CD4-positive, alpha-beta T cell (primary cell): ENCODE results near the gene HBS1L. TPM values are rescaled to one million over a fixed set of nuclear protein-coding genes. Genes with fewer than 3 reads are reported as not detected.

Experiments used
- ATAC-seq: fragments of 200-7000 bp; cut with Tn5 transposase; one replicate; pipeline ENCODE4 v1.10.0; 2022; ENCODE audit warnings: mild to moderate bottlenecking; ENCODE audit not compliant: poor library complexity
- CTCF ChIA-PET: fragments of 350-600 bp; sonication (Branson Sonifier 250); formaldehyde crosslinking; loops from one replicate; lab custom pipeline; 2021; ENCODE audit warnings: antibody characterized with exemption, inconsistent platforms; lab: Charles Lee
- POLR2A ChIA-PET: fragments of 350-600 bp; sonication (Branson Sonifier 250); formaldehyde crosslinking; loops from one replicate; lab custom pipeline; 2021; ENCODE audit warnings: antibody characterized with exemption, inconsistent platforms; lab: Charles Lee
- DNase-seq, 14 experiments: peaks; one replicate each; pipeline ENCODE4 v3.0.0-alpha.2; 2013 to 2020; ENCODE audit warnings: mixed read lengths in 2 of 14
- H3K27ac ChIP-seq, 2 donors: one replicate each; pipeline versions ENCODE4 v1.5.1 to v1.7.0; 2013; ENCODE audit warnings: low read length in 2 of 2, low read depth in 1 of 2, mild to moderate bottlenecking in 1 of 2
- H3K27me3 ChIP-seq, 2 experiments: 1 replicate in 1 of 2; 2 replicates in 1 of 2; pipeline versions ENCODE4 v1.6.1 to v1.7.0; 2013; ENCODE audit warnings: low read length in 2 of 2, control low read depth in 1 of 2, mild to moderate bottlenecking in 1 of 2, moderate library complexity in 1 of 2; ENCODE audit not compliant: insufficient read depth in 2 of 2, control insufficient read depth in 1 of 2
- H3K36me3 ChIP-seq: one replicate; pipeline ENCODE4 v1.6.1; 2013; ENCODE audit warnings: low read length, control low read depth; ENCODE audit not compliant: insufficient read depth
- H3K4me1 ChIP-seq: one replicate; pipeline ENCODE4 v1.6.1; 2013; ENCODE audit warnings: low read length, control low read depth; ENCODE audit not compliant: insufficient read depth
- H3K4me3 ChIP-seq: one replicate; pipeline ENCODE4 v1.5.1; 2013; ENCODE audit warnings: mild to moderate bottlenecking, low read length, moderate library complexity
- H3K9me3 ChIP-seq, 2 experiments: 1 replicate in 1 of 2; 2 replicates in 1 of 2; pipeline versions ENCODE4 v1.6.1 to v1.7.0; 2013; ENCODE audit warnings: low read length in 2 of 2, mild to moderate bottlenecking in 2 of 2, control low read depth in 1 of 2, moderate library complexity in 1 of 2; ENCODE audit not compliant: control insufficient read depth in 1 of 2, insufficient read depth in 1 of 2
- H3K27ac Mint-ChIP-seq: one replicate; pipeline ENCODE4 v1.8.0; 2020; ENCODE audit warnings: mixed read lengths
- H3K27me3 Mint-ChIP-seq: one replicate; pipeline ENCODE4 v1.8.0; 2021; ENCODE audit warnings: mixed read lengths
- H3K36me3 Mint-ChIP-seq: one replicate; pipeline ENCODE4 v1.8.0; 2021; ENCODE audit warnings: low read depth, mixed read lengths
- H3K4me1 Mint-ChIP-seq: one replicate; pipeline ENCODE4 v1.8.0; 2021; ENCODE audit warnings: low read depth, mixed read lengths
- H3K4me3 Mint-ChIP-seq: one replicate; pipeline ENCODE4 v1.8.0; 2020; ENCODE audit warnings: mild to moderate bottlenecking, mixed read lengths
- H3K9me3 Mint-ChIP-seq: one replicate; pipeline ENCODE4 v1.8.0; 2020; ENCODE audit warnings: mixed read lengths
- intact Hi-C, 2 experiments: fragments of 100-400 bp; cut with DNase I in 1 of 2; cut with micrococcal nuclease in 1 of 2; formaldehyde crosslinking; loops; one replicate each; pipeline versions ENCODE4 v1.15.1 to v1.9.0; 2023 to 2025; cut with DNase I, micrococcal nuclease
- total RNA-seq, 174 experiments: library from RNA in 2 of 174; stranded (reverse) in 2 of 174; gene quantifications; one replicate each; pipeline ENCODE4 v1.2.3 and lab custom pipeline; 2021 to 2026
- TF ChIP-seq, protein P1 (sequence below): fragments of 200-600 bp; IDR thresholded peaks from one replicate; pipeline ENCODE4 v1.8.0; 2022; ENCODE audit warnings: antibody characterized with exemption, mild to moderate bottlenecking

HBS1L gene
- total RNA-seq, 2 experiments from 2014 or later = 106 to 117 TPM

DNA sequence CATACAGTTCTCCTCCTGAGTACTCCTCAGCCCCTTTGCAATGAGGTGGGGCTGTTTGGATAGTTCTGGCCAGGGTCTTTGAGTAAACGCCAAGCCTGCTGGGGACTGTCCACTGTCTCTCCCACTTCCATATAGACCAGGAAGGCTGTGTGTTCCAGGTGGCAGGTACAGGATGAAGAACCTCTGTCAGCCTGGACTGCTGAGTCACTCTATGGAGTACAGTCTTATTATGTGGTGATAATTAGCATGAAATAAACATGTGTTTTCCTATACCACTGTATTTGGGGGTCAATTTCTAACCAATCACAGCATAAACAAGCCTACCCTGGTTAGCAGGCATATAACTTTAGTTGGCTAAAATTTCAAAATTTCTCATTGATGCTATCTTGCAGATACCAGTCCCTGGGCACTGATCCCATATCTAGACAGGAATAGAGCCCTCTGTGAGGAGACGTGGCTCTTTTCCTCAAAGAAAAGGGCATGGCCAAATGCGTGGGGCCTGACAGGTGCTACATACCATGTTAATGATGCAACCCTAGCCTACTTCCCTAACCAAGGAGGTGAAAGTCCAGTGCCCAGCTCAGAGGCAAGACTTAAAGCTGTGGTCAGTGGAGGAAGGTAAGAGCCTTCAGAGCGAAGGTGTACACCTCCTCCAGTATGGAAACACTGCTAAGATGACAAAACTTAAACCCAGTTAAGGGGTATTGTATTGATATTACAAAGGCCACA lies 100.2 kb downstream of the HBS1L start:
- Histone ChIP-seq H3K4me1 (no peaks in the 10 kb centered on the region), H3K27ac (no peak overlapping the region), H3K4me3 (no peak overlapping the region), H3K9me3 (no peaks in the 10 kb centered on the region), H3K27me3 (no peaks in the 10 kb centered on the region), H3K36me3 (peaks cover 2% of the 10 kb centered on the region)
- TF ChIP-seq, protein P1, sequence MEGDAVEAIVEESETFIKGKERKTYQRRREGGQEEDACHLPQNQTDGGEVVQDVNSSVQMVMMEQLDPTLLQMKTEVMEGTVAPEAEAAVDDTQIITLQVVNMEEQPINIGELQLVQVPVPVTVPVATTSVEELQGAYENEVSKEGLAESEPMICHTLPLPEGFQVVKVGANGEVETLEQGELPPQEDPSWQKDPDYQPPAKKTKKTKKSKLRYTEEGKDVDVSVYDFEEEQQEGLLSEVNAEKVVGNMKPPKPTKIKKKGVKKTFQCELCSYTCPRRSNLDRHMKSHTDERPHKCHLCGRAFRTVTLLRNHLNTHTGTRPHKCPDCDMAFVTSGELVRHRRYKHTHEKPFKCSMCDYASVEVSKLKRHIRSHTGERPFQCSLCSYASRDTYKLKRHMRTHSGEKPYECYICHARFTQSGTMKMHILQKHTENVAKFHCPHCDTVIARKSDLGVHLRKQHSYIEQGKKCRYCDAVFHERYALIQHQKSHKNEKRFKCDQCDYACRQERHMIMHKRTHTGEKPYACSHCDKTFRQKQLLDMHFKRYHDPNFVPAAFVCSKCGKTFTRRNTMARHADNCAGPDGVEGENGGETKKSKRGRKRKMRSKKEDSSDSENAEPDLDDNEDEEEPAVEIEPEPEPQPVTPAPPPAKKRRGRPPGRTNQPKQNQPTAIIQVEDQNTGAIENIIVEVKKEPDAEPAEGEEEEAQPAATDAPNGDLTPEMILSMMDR = no peak
- ATAC-seq = no peak
- H3K36me3 Mint-ChIP-seq = peaks cover 11% of the 10 kb centered on the region
- no peaks in the 10 kb centered on the region for H3K4me1 Mint-ChIP-seq
- no peak overlapping the region for H3K27ac Mint-ChIP-seq
- intact Hi-C loops = no loop called here
- H3K9me3 Mint-ChIP-seq = no peaks in the 10 kb centered on the region
- no peaks in the 10 kb centered on the region for H3K27me3 Mint-ChIP-seq
- H3K4me3 Mint-ChIP-seq = no peak overlapping the region
- POLR2A ChIA-PET = no interaction called here
- CTCF ChIA-PET = no interaction called here
- no peak for DNase-seq

DNA sequence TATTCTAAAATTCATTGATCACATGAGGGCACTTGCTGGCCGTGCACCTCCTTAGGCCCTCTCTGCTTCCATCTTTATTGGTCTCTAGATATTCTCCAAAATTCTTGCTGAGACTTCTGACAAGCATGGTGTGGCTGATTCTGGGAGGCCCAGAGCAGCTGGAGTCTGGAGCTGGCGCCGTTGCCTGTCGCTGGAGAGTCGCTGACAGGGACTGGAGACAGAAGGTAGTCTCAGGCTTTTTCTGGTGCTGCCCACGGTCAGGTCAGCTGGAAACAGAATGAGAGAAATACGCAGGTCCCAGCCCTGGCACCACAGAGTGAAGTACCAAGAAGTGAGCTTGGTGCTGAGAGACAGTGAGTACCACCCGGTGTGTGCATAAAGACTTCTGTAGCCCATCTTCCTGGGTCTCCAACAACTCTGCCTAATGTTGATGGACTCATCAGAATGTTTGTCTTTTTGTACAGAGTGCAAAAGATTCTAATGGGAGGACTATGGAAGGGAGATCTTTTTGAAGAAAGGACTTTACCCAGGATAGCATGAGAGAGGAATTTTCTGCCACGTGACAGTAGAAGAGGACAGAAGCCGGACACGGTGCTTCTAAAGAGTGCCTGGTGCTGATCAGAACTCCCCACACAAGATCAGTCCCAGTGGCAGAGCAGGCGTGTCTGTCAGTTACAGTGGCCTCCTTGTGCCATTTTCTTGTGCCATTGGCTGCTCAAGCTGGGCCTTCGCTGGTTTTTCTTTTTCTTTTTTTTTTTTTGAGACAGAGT lies 102.9 kb downstream of the HBS1L start:
- no peak overlapping the region for H3K4me3 Mint-ChIP-seq
- ATAC-seq (no peak), DNase-seq (no peak)
- no peaks in the 10 kb centered on the region for H3K36me3 ChIP-seq
- intact Hi-C loops = no loop called here
- CTCF ChIA-PET = no interaction called here
- no peaks in the 10 kb centered on the region for H3K27me3 Mint-ChIP-seq
- no peaks in the 10 kb centered on the region for H3K36me3 Mint-ChIP-seq
- TF ChIP-seq, protein P1 = no peak
- H3K27ac Mint-ChIP-seq = no peak overlapping the region
- no peak overlapping the region for H3K4me3 ChIP-seq
- peaks cover 0 to 1% of the 10 kb centered on the region in 2 experiments for H3K9me3 ChIP-seq
- H3K4me1 ChIP-seq = no peaks in the 10 kb centered on the region
- H3K27ac ChIP-seq = no peak overlapping the region
- H3K4me1 Mint-ChIP-seq = no peaks in the 10 kb centered on the region
- POLR2A ChIA-PET = no interaction called here
- H3K9me3 Mint-ChIP-seq = no peaks in the 10 kb centered on the region
- no peaks in the 10 kb centered on the region for H3K27me3 ChIP-seq

DNA sequence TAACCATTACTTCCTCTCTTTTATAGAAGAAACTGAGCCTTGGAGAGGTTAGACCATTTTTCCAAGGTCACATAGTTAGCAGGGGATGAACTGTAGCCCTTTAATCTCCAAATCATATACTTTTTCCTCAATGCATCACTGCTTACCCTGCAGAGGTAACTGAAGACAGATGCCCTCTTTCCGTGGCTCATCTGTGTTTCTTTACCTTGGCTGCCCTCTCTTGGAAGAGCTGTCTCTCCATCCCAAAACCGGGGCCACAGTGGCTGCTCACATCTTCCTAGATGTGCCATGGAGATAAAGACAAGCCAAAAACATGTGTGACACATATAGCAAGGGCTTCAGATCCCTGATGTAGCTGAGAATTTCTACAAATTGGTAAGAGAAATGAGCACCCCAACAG lies 104.1 kb downstream of the HBS1L start:
- H3K27me3 ChIP-seq = no peaks in the 10 kb centered on the region
- CTCF ChIA-PET = no interaction called here
- ATAC-seq (no peak), DNase-seq (no peak)
- no peak overlapping the region for H3K4me3 ChIP-seq
- Mint-ChIP-seq H3K9me3 (no peaks in the 10 kb centered on the region), H3K4me3 (no peak overlapping the region), H3K4me1 (no peaks in the 10 kb centered on the region), H3K36me3 (no peaks in the 10 kb centered on the region), H3K27me3 (no peaks in the 10 kb centered on the region), H3K27ac (no peak overlapping the region)
- H3K36me3 ChIP-seq = no peaks in the 10 kb centered on the region
- intact Hi-C loops = no loop called here
- POLR2A ChIA-PET = no interaction called here
- no peak overlapping the region for H3K27ac ChIP-seq
- H3K9me3 ChIP-seq = peaks cover 0 to 4% of the 10 kb centered on the region in 2 experiments
- no peaks in the 10 kb centered on the region for H3K4me1 ChIP-seq
- TF ChIP-seq, protein P1 = no peak
